AG10803 (cell line): Measurements from ENCODE around the gene S100A9.

ENCODE experiments used
- DNase-seq: peaks from one replicate; pipeline ENCODE4 v3.0.0; 2010; ENCODE audit warnings: low read depth
- H3K4me3 ChIP-seq: 2 replicates; pipeline ENCODE4 v1.5.1; 2011; ENCODE audit warnings: mild to moderate bottlenecking, low read length, control low read depth
- TF ChIP-seq, protein P1 (sequence below): conservative IDR thresholded peaks from 2 replicates; pipeline ENCODE4 v1.5.1; 2011; ENCODE audit warnings: mild to moderate bottlenecking, low read length, control low read depth, inconsistent platforms

S100A9 gene

DNA sequence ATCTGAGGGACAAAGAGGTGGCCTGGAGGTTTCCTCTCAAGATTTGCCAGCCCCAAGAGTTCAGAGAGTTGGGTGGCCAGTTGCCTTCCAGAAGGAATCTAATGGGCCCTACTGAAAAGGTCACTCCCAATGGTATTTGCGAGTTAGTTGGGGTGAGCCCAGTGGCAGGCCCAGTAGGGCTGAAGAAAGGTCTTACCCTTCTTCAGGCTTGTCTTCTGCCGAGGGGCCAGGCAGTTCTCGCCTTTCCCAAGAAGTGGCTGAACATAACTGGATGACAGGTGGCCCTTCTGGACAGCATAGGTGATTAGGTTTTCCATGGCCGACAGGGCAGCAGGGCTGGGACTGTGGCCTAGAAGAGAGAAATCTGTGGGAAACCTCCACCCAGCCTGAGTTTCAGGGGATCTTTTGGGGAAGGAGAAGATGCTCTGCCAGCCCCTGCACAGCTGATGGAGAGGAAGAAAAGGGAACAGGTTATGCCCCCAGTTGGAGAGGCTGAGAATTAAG is 16.2 kb upstream of the S100A9 start:
- DNase-seq = no peak
- H3K4me3 ChIP-seq = no peak overlapping the region
- TF ChIP-seq, protein P1, sequence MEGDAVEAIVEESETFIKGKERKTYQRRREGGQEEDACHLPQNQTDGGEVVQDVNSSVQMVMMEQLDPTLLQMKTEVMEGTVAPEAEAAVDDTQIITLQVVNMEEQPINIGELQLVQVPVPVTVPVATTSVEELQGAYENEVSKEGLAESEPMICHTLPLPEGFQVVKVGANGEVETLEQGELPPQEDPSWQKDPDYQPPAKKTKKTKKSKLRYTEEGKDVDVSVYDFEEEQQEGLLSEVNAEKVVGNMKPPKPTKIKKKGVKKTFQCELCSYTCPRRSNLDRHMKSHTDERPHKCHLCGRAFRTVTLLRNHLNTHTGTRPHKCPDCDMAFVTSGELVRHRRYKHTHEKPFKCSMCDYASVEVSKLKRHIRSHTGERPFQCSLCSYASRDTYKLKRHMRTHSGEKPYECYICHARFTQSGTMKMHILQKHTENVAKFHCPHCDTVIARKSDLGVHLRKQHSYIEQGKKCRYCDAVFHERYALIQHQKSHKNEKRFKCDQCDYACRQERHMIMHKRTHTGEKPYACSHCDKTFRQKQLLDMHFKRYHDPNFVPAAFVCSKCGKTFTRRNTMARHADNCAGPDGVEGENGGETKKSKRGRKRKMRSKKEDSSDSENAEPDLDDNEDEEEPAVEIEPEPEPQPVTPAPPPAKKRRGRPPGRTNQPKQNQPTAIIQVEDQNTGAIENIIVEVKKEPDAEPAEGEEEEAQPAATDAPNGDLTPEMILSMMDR = no peak

DNA sequence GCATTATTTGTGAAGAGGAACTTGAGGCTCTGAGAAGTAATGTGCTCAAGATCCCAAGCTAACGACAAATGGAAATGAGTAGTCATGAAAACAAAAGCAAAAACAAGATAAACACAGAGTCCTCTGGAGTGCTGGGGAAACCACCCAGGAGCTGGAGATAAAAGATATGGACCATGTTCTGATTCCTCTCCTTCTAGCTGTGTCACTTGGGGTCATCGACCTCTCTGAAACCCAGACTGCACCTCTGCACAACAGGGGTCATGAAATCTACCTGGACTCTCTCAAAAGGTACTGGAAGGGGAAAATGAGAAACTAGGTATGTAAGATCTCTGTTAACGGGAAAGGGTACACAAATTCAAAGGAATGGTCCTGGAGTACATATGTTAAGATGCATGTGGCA is 15.5 kb upstream of the S100A9 start:
- TF ChIP-seq, protein P1 = no peak
- no peak overlapping the region for H3K4me3 ChIP-seq
- DNase-seq = no peak

DNA sequence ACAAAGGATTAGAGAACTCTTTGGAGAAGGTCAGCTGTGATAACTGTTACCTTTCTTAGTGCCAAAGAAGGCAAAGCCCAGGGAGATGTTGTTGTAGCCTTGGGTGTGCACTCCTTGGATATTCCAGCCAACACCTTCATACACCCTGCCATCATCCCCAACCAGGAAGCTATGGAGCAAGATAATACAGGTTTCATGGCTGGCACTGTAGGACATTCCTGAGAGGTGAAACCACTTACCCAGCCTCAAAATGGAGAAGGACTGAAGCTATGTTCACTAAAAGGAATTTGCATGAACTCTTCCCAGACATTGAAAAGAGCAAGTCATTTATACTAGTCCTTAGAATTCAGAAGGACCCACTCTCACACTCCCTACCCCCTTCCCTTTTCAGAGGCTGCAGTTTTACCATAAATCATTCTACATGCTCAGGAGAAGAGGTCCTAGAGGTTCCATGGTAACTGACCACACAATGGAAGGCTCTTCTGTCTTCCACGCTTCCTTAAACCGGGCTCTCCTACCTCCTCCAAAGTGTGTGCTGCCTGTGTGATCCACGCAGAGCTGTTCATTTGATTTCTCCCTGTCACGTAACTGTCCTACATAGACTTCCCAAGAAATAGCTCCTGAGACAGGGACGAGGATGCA is 14.5 kb upstream of the S100A9 start:
- TF ChIP-seq, protein P1 = no peak
- DNase-seq = no peak
- no peak overlapping the region for H3K4me3 ChIP-seq

DNA sequence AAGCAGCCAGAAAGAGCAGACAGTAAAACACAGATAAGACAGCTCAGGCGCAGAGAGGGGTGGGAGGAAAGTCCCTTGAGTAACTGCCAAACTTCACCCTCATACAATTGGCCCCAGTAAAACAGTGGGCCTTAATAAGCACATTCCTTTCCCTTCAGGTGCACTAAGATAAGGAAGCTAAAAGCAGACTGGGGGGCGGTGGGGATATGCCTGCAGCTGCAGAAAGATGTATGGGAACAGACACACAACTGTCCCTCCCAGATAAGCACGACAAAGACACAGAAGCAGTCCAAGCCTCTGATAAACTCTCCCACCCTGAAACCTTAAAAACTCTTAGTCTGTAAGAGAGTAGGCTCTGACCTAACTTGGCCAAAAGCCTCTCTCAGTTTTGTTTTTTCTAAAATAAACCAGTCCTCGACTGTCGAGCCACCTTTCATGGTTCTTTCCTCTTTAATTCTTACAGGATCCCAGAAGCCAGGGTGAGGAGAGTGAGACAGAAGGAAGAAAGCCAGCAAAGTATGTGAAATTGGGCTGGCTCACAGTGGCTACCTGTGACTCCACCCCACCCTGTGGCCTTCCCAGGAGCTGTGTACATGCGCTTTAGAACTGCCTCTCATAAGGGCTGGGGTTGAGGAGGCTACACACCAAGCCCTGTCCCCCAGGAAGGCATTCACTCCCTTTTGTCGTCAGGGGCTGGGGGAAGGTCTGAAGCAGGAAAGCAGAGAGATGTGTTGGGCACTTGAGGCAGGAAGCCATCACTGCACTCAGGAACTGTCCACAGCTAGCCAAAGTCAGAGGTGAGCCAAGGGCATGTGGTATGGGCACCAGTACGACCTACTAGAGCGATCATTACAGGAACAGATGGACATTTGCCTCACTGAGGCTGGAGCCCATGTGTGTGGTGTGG is 13.6 kb upstream of the S100A9 start:
- no peak for DNase-seq
- TF ChIP-seq, protein P1 = no peak
- H3K4me3 ChIP-seq = no peak overlapping the region

DNA sequence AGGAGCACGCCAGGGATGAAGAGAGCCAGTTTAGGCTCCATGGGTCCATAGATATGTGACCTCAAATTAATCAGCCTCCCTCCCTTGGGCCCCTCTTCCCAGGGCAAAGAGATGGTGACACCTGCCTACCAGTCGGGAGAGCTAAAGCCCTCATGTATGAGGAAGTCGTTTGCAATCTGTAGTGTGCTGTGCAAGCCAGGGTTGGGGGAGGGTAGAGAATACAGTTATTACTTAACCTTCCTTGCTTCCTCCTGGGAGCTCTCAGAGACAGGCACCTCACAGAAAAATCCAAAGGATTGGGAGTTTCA is 13.0 kb upstream of the S100A9 start:
- DNase-seq = no peak
- TF ChIP-seq, protein P1 = no peak
- H3K4me3 ChIP-seq = no peak overlapping the region

DNA sequence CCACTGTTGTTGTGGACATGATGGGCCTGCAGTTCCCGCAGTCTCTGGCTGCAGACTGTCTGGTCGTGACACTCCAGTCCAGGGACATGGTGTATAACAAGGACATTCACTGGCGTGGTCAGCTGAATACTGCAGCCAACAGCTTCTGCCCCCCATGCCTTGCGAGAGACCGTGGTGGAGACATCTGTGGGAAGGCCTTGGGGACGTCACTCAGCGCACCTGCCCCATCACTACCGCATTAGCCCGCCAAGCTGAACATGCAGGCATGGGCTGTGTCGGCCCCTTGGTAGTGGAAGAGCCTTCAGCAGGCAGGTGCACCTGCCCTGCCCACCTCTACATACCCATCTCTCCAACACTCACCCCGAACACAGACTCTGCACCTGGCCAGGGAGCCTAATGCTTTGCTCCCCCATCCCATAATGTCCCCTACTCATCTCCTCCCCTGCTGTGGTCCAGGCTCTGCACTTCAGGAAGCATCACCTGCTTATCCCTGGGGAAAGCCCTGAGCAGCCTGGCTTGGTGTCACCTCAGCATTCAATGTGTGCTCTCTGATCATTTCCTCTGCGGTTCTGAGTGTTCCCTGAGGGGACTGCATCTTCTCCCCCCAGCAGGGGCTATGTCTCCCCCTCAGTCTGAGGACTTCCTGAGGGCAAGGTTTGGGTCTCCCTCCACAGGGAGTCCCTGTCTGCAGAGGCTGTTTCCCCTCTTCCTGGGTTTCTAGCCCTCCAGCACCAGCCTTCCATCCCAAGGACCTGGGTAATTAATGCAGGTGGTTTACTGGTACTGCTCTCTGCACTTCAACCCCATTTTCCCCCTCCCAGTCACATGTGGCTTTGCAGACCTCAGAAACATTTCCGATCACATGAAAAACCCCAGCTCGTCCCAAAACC is 12.2 kb upstream of the S100A9 start:
- no peak overlapping the region for H3K4me3 ChIP-seq
- no peak for DNase-seq
- TF ChIP-seq, protein P1 = no peak
